Stimulated activated naive B cell treated with anti-CD40 and anti-IgM and Interleukin-4, amounts not matched to agents 10 μg/mL and 1 μg/mL and 100 μg/mL, for 72 hours (primary cell): Measurements from ENCODE around the gene GBGT1.
A peak's percentile ranks its signal among the peaks of the same experiment; 100 is the strongest.

Experiments
- ATAC-seq, 2 donors: fragments of 150-1000 bp; cut with Tn5 transposase; replicated peaks; 2 replicates each; pipeline ENCODE4 v1.10.0; 2021; ENCODE audit warnings: moderate library complexity in 1 of 2
- DNase-seq: peaks from one replicate; pipeline ENCODE4 v3.0.0; 2021
- H3K27ac Mint-ChIP-seq: one replicate; pipeline ENCODE4 v1.8.0; 2022; ENCODE audit warnings: mild to moderate bottlenecking, mixed read lengths
- H3K27me3 Mint-ChIP-seq, 2 donors: one replicate each; pipeline ENCODE4 v1.8.0; 2022; ENCODE audit warnings: mixed read lengths in 2 of 2
- H3K36me3 Mint-ChIP-seq, 2 donors: one replicate each; pipeline ENCODE4 v1.8.0; 2022; ENCODE audit warnings: mixed read lengths in 2 of 2, mild to moderate bottlenecking in 1 of 2
- H3K4me1 Mint-ChIP-seq, 2 donors: one replicate each; pipeline ENCODE4 v1.8.0; 2022; ENCODE audit warnings: mixed read lengths in 2 of 2, mild to moderate bottlenecking in 1 of 2
- H3K4me3 Mint-ChIP-seq, 2 donors: one replicate each; pipeline ENCODE4 v1.8.0; 2022; ENCODE audit warnings: mild to moderate bottlenecking in 2 of 2, mixed read lengths in 2 of 2, moderate library complexity in 1 of 2
- H3K9me3 Mint-ChIP-seq, 2 donors: one replicate each; pipeline ENCODE4 v1.8.0; 2022; ENCODE audit warnings: mixed read lengths in 2 of 2, mild to moderate bottlenecking in 1 of 2

Gene GBGT1

GRCh38 chr9:133164191-133164590, 477 bp upstream of the GBGT1 start:
- peaks cover 5 to 9% of the 10 kb centered on the region in 2 donors for H3K27me3 Mint-ChIP-seq
- ATAC-seq = no peak
- peaks cover 21 to 36% of the 10 kb centered on the region in 2 donors for H3K4me1 Mint-ChIP-seq
- no peaks in the 10 kb centered on the region for H3K9me3 Mint-ChIP-seq
- peaks cover 9 to 25% of the 10 kb centered on the region in 2 donors for H3K36me3 Mint-ChIP-seq
- peak overlapping the region; percentile 94 for H3K27ac Mint-ChIP-seq
- no peak for DNase-seq
- peak overlapping the region; percentile 91 to 94 for H3K4me3 Mint-ChIP-seq

DNA sequence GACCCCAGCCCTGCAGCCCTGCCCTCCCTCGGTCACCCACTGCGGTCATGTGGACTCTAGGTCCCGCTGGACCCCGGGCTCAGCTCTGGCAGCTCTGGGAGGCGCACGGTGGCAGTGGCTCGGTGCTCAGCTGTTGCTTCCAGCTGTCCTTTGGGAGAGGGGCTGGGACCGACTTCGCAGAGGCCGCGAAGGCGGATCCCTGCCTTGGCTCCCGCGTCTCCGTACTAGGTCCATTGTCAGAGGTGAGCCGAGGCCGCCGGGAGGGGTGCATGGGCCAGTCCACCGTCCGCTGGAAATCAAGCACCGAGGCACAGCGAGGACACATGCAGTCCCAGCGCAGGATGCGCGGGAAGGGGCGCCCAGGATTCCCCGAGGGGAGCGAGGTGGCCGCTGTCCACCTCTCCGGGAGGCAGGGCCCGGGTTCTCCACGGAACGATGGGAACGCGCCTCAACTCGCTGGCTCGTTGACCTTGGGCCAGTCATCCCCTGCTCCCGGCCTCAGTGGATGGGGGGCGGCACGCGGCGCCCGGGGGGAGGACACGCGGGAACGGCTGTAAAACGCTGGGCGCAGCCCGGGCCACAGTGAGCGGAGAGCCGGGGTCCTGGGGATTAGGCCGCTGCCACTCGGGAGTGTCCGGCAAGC, 732 bp downstream of the GBGT1 start:
- H3K27ac Mint-ChIP-seq = peak overlapping the region; percentile 37
- DNase-seq (no peak), ATAC-seq (no peak)
- H3K36me3 Mint-ChIP-seq = peaks cover 14 to 36% of the 10 kb centered on the region in 2 donors
- H3K27me3 Mint-ChIP-seq = peaks cover under 1 to 5% of the 10 kb centered on the region in 2 donors
- H3K9me3 Mint-ChIP-seq = no peaks in the 10 kb centered on the region
- peaks cover 18 to 36% of the 10 kb centered on the region in 2 donors for H3K4me1 Mint-ChIP-seq
- H3K4me3 Mint-ChIP-seq = peak overlapping the region; percentile 91 to 94

GRCh38 chr9:133161547-133161950, 2.2 kb downstream of the GBGT1 start:
- Mint-ChIP-seq H3K4me1 (peaks cover 21 to 36% of the 10 kb centered on the region in 2 donors), H3K27ac (no peak overlapping the region), H3K27me3 (peaks cover 0 to 5% of the 10 kb centered on the region in 2 donors)

DNA sequence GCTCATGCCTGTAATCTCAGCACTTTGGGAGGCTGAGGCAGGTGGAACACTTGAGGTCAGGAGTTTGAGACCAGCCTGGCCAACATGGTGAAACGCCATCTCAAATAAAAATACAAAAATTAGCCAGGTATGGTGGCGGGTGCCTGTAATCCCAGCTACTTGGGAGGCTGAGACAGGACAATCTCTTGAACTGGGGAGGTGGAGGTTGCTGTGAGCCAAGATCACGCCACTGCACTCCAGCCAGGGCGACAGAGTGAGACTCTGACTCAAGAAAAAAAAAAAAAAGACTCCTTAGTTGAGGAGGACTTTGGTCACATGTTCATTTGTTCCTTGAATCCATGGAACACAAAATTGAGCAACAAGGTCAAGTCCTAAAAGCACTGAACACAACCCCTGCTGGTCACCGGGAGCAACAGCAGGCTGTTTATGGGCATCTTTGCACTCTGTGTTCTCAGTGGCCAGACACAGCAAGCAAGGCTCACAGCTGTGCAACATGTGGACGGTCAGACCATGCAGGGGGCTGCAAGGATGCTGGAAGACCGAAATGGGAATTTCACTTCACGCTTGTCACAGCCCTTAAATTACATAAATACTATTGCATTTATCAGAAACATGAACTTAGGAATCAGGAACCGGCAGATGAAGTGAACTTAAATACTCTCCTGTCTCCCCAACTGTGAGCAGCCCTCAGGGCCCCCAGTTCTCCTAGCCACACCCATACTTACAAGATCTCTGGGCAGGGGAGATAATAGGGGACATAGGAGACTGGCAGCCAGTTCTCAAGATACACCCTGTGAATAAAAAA, 2.8 kb downstream of the GBGT1 start:
- H3K36me3 Mint-ChIP-seq = peaks cover 25 to 49% of the 10 kb centered on the region in 2 donors
- peak overlapping the region; percentile 5 for H3K27ac Mint-ChIP-seq
- H3K27me3 Mint-ChIP-seq = no peaks in the 10 kb centered on the region
- peak overlapping the region in 1 of 2 donors; percentile 3 for H3K4me3 Mint-ChIP-seq
- no peak for DNase-seq
- H3K9me3 Mint-ChIP-seq = no peaks in the 10 kb centered on the region
- H3K4me1 Mint-ChIP-seq = peaks cover 21 to 36% of the 10 kb centered on the region in 2 donors
- ATAC-seq = peak; percentile 67 to 73

More at GRCh38 chr9:133161547-133161950, 2.2 kb downstream of the GBGT1 start:
- peak overlapping the region; percentile 17 to 69 for H3K4me3 Mint-ChIP-seq
- H3K9me3 Mint-ChIP-seq = no peaks in the 10 kb centered on the region
- ATAC-seq = no peak
- H3K36me3 Mint-ChIP-seq = peaks cover 21 to 46% of the 10 kb centered on the region in 2 donors
- no peak for DNase-seq

GRCh38 chr9:133158695-133159094, 5.0 kb downstream of the GBGT1 start:
- H3K27me3 Mint-ChIP-seq = no peaks in the 10 kb centered on the region
- peaks cover 37 to 60% of the 10 kb centered on the region in 2 donors for H3K36me3 Mint-ChIP-seq
- peaks cover 22 to 31% of the 10 kb centered on the region in 2 donors for H3K4me1 Mint-ChIP-seq
- no peak overlapping the region for H3K4me3 Mint-ChIP-seq
- no peak for DNase-seq
- H3K27ac Mint-ChIP-seq = no peak overlapping the region
- ATAC-seq = no peak
- H3K9me3 Mint-ChIP-seq = no peaks in the 10 kb centered on the region

DNA sequence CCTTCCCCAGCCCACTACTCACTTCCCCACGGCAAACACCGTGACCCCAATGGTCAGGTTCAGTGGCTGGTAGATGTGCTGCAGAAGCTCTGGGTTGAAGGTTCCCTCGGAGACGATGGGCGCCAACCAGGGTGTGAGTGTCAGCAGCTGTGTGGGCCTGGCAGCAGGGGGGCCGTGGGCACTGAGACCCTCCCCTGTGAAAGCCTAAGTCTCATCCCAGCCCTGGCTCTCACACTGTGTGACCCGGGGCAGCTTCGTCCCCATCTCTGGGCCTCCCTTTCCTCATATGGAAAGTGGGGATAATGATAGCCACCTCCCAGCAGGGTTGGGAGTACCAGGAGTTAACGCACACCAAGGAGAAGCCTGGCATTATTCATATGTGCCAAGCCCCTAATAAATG, 8.6 kb downstream of the GBGT1 start:
- peaks cover 35 to 48% of the 10 kb centered on the region in 2 donors for H3K36me3 Mint-ChIP-seq
- DNase-seq = no peak

DNA sequence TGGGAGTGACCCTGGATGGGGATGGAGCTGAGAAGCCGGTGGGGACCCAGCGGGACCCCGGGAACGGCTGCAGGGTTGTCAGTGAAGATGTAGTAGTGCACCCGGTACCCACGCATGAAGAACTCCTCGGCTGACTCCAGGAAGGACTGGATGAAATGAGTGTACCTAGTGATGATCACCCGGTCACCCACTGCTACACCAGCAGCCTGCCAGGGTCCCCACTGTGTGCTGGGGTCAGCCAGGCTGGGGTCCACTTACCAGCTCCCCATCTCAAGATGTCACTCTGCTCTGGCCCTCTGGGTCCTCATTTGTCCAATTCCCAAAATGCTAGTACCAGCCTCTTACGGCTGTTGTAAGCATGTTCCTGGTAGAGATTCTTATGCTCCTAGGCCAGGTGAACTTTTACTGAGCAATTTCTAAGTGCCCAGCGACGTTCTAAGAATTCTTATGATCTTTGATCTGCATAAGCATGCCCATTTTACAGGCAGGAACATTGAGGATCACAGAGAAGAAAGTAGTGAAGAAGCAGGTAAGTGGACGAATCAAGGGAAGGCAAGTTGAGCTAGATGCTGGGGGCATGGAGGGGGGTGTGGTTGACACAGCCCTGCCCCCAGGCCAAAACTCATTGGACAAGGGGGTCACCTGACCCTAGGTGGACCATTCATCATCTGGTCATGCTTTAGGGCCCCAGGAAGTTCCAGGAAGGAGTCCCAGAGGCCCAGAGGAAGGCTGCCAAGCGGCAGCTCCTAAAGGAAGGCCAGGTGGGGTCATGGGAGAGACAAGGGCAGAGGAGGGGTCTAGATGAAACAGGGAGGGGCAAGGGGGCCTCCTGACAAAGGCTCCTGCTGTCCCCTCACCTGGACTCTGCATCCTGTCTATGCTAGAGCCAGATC, 9.4 kb downstream of the GBGT1 start:
- H3K9me3 Mint-ChIP-seq = no peaks in the 10 kb centered on the region
- H3K27me3 Mint-ChIP-seq = no peaks in the 10 kb centered on the region
- peaks cover 13 to 14% of the 10 kb centered on the region in 2 donors for H3K4me1 Mint-ChIP-seq
- H3K27ac Mint-ChIP-seq = no peak overlapping the region
- no peak overlapping the region for H3K4me3 Mint-ChIP-seq
- peaks cover 31 to 42% of the 10 kb centered on the region in 2 donors for H3K36me3 Mint-ChIP-seq
- DNase-seq = no peak
- ATAC-seq = no peak

More for the DNA sequence above, 8.6 kb downstream of the GBGT1 start:
- H3K27ac Mint-ChIP-seq = no peak overlapping the region
- H3K9me3 Mint-ChIP-seq = no peaks in the 10 kb centered on the region
- no peaks in the 10 kb centered on the region for H3K27me3 Mint-ChIP-seq
- H3K4me3 Mint-ChIP-seq = no peak overlapping the region
- H3K4me1 Mint-ChIP-seq = peaks cover 14% of the 10 kb centered on the region in 2 donors
- no peak for ATAC-seq

- Mint-ChIP-seq H3K27me3 (no peaks in the 10 kb centered on the region), H3K36me3 (peaks cover 25 to 34% of the 10 kb centered on the region in 2 donors), H3K9me3 (no peaks in the 10 kb centered on the region), H3K27ac (peak overlapping the region; percentile 25), H3K4me3 (no peak overlapping the region), H3K4me1 (peaks cover 15 to 17% of the 10 kb centered on the region in 2 donors)
- ATAC-seq = no peak
- no peak for DNase-seq
Measured at GRCh38 chr9:133153227-133154096, 10.3 kb downstream of the GBGT1 start.

GRCh38 chr9:133151601-133152525, 11.9 kb downstream of the GBGT1 start:
- peak overlapping the region; percentile 80 for H3K27ac Mint-ChIP-seq
- peaks cover 18 to 28% of the 10 kb centered on the region in 2 donors for H3K36me3 Mint-ChIP-seq
- no peaks in the 10 kb centered on the region for H3K27me3 Mint-ChIP-seq
- DNase-seq (no peak), ATAC-seq (no peak)
- H3K9me3 Mint-ChIP-seq = no peaks in the 10 kb centered on the region
- peak overlapping the region in 1 of 2 donors; percentile 53 for H3K4me3 Mint-ChIP-seq
- peaks cover 29 to 31% of the 10 kb centered on the region in 2 donors for H3K4me1 Mint-ChIP-seq

DNA sequence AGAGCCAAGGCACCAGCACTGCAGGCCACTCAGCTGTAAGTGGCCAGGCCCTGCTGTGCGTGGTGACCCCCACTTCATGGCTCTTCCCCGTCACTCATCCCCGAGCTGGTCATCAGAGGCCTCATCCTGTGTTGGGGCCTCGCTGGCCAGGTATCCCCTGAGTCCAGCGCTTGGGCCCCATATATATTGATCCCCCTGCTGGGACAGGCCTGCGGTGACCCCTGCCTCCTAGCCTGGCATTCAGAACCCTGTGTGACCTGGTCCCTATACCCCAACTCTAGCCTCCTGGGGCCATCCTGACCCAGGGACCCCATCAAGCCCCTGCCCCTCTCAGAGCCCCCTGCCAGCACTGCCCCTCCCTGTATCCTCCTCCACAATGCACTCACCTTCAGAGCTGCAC, 12.7 kb downstream of the GBGT1 start:
- no peak for ATAC-seq
- Mint-ChIP-seq H3K4me1 (peaks cover 29 to 37% of the 10 kb centered on the region in 2 donors), H3K4me3 (peak overlapping the region; percentile 45 to 53), H3K9me3 (no peaks in the 10 kb centered on the region), H3K36me3 (peaks cover 14 to 24% of the 10 kb centered on the region in 2 donors), H3K27ac (no peak overlapping the region), H3K27me3 (no peaks in the 10 kb centered on the region)
- no peak for DNase-seq

- peak; percentile 78 to 82 for ATAC-seq
- peaks cover 37 to 48% of the 10 kb centered on the region in 2 donors for H3K4me1 Mint-ChIP-seq
Measured at GRCh38 chr9:133149130-133150015, 14.3 kb downstream of the GBGT1 start.

More at GRCh38 chr9:133149130-133150015, 14.3 kb downstream of the GBGT1 start:
- peak overlapping the region; percentile 94 for H3K27ac Mint-ChIP-seq
- H3K36me3 Mint-ChIP-seq = peaks cover 7 to 17% of the 10 kb centered on the region in 2 donors
- H3K9me3 Mint-ChIP-seq = no peaks in the 10 kb centered on the region
- peak; percentile 88 for DNase-seq
- H3K27me3 Mint-ChIP-seq = no peaks in the 10 kb centered on the region
- H3K4me3 Mint-ChIP-seq = peak overlapping the region; percentile 79 to 88
